ENCODE measurements around the gene SLCO2A1.

SLCO2A1 gene

DNA sequence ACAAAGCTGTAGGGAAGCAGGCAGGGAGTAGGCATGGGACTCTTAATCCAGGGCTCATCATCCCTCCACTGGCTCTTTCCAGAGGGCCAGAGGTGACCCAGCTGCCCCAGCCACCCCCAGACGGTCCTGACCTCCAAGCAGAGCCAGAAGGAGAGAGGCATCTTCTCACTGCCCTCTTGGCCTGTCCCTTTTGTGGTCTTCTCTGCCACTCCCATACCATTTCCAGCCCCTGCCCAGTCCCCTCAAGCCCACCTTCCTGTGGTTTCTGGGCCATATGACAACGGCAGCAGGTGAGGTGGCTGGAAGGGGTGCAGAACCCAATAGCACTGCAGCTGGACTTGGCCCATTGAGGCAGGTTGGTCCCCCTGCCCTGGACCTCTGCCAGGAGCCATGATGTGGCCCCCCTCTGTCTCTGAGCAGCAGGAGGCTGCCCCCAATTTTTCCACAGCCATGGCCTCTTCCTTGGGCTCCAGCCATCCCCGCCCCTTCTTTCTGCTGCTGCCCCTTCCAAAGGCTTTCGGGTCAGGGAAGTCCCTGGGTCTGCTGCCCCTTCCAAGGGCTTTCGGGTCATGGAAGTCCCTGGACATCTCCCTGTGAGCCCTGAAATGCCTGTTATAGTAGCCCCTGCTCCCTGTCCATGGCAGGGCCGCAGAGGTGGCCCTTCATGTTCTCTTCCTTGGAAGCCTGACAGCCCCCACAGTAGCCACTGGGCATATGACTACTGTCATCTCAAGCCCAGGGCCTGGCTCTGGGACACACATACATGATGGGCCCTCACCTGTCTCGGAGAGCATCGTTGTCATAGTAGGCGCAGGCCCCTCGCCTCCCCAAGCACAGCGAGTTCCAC is 94.5 kb downstream of the SLCO2A1 start:
- DNase-seq = no peak

DNA sequence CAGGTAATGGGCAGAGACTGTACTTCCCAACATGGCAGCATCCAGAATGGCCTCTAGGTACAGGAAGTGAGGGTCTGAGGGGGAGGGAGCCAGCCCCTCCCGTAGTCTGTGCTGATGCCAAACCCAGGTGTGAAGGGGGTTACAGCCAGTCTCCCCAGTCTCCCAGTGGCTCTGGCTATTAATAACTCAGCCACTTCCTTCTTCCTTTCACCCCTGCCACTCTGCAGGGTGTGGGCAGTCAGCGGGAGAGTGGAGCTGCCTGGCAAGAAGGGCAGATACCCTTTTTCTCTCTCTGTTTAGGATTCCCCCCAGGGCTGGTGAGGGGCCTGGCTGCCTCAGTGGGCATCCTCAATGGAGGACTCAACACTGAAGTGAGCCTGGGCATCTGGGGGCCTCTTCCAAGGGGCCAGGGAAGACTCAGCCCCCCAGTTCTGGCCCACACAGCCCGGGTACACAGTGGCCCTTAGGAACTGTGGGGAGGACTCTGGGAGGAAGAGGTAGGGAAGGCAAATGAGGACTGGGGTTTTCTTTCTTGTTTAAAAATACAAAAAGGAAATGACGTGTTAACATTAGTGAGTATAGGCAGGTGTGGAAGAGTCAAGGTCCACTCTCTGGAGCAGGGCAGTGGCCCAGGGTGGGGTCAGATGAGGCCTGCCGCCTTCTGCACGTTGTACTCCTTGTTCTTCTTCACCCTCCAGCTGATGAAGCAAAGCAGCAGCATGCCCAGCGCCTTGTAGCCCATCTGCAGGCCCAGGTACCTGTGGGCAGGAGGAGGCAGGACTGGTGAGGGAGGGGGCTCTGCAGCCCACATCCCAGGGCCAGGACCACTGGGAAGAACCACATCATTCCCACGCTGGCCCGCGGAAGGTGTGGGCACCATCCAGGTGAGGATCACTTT is 95.4 kb downstream of the SLCO2A1 start:
- no peak for DNase-seq

DNA sequence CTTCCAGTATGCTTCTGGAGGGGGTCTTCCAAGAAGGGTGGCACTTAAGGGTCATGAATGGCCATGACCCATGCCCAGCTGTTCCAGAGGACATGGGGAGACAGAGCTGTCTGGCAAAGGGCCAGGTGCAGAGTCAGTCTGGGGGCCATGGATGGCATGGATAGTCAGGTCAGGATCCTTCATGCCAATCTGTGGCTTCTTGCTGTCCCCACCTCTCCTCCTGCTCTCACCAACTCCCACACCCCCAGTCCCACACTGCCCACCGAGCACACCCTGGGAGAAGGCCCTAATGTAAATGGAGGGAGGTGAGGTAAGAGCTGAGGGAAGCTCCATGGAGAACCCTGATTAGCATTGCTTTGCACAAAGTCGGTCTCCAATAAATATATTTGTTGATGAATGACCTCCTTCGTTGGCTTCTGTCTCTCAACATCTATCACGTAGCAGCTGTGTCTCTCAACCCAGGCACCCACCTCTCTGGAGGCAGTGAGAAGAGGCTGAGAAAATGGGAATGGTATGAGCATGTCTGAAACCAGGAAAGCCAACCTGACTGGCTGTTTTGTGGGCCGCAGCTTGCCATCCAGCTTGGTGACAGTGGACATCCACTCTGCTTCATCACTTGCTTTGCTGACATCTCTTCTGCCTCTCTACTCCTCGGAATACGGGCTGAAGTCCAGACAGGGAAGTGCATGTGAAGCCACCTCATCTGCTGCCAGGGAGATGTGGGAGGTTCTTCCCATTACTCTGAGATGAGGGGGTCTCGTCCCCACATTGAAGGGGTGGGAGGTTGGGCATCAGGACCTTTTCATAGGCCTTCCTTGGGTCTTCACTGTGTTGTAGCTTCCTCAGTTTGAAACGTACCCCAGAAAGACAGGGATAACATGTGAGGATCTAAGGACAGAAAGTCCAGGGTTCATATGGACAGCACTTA is 96.4 kb downstream of the SLCO2A1 start:
- no peak for DNase-seq

DNA sequence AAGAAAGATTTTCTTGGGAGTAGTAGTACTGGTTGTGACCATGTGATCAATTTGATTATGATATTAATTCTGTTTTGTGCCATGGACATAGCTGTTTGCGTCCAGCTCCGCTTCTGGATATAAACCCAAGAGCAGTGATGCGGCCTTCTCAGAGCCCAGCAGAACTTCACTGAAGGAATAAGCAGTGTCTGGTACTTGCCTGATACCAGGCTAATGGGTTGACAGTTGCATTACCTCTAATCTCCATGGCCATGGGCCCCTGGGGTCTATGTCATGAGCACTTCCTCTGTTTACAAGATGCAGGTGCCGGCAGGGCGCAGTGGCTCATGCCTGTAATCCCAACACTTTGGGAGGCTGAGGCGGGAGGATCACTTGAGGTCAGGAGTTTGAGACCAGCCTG is 97.7 kb downstream of the SLCO2A1 start:
- no peak for DNase-seq

DNA sequence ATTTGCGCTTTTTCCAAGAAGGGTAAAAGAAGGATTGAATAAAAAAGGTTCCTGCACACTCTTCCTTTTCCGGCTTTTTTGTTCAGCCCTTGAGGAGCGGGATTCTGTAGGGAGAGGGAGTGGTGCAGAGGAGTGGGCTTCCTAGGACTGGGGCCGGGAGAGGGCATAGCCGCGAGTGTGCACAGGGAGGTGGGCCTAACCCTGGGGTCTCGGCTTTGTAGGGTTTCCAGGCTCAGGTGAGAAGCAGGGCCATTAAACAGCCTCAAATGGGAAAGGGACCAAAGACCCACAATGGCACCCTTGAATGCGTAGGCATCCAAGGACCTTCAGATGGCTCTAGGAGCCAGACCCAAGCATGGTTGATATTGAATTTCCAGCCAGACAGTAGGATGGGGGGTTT is 98.6 kb downstream of the SLCO2A1 start:
- DNase-seq = no peak

DNA sequence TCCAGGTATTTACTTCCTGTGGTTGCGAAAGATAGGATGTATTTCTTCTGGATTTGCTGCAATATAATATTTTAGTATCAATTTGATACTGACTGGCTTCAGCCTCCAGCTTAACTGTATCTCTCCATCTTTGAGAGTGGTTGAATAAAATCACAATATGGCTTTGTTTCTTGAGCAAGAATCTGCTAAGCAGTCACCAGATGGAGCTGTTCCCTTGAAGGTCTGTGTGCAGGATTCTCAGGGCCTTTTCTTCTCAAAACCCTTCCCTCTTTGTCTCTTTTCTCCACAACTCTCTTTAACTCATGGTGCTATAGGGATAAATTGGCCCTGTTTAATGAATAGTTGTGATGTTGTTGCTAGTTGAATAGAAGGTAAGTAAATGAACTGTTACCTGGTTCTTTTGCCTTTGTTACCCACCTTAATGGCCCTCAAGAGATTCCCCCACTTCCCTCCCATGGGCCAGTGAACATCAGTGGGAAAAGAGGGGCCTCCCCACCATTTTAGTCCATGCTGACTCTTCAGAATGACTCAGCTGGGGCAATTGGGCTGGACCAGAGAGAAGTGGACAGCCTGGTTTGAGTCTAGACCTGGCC is 99.3 kb downstream of the SLCO2A1 start:
- DNase-seq = peak in 5 of 56 donors; percentile 13 to 30 (median 17)

DNA sequence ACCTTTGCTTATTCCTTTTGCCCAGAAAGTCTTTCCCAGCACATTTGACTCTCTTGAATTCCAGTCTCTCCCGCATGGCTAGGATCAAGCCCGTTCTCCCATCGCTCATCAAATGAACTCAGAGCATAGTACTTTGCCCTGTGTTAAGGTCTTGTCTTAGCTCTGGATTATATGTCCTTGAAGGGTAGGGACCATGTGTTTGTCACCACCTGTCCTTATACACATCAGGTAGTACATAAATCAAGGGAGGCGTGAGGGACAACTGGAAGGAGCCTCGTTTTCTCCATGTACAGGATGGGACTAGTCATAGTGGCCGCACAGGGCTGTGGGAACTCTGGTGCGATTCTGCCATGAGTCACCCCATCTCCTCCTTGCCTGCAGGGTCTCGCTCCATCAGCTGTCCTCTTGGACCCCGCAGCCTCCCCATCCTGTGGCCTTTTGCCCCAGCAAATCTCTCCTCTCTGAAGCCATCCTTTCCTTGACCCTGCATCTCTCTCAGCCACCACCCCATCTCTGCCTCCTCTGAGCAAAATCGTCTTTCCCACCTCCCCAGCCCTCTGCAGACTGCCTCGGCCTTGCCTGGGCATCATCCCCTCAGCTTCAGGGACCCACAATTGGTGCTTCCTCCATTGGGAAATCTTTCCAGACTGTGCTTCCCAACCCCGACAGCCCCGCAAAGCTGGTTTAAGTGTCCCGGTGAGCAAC is 100.7 kb downstream of the SLCO2A1 start:
- no peak for DNase-seq

DNA sequence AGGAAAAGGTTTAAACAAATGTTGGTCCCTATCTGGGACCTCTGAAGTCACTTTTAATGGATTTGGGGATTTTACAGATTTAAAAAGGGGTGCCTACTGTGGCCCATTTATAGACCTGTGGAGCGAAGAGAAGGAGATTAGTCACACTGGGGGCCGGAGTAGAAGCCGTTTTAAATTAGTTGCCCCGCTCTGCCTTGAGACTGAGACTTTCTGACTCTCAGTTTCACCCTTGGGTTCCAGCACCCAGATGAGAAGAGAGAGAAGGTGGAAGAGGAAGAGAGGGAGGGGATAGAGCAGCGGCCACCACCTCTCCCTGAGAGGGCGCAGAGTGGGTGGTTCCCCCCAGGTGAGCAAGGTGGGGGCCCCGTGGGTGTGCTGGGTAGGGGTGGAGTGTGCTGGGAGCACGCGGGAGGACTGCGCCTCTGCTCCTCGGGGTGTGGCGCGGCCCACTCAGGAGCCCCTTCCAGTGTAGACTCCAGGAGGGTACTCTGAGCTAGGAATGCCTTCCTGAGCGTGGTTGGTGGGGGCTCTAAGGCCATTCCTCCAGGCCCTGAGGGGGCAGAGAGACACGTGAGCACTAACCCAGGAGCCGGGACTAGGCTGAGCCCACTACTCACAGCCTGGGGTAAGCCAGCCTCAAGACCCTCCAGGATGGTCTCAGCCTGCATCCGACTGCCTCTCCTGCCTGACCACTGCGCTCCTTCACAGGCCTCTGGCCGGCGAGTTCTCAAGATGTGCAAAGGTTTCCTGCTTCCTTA is 101.4 kb downstream of the SLCO2A1 start:
- DNase-seq = no peak

DNA sequence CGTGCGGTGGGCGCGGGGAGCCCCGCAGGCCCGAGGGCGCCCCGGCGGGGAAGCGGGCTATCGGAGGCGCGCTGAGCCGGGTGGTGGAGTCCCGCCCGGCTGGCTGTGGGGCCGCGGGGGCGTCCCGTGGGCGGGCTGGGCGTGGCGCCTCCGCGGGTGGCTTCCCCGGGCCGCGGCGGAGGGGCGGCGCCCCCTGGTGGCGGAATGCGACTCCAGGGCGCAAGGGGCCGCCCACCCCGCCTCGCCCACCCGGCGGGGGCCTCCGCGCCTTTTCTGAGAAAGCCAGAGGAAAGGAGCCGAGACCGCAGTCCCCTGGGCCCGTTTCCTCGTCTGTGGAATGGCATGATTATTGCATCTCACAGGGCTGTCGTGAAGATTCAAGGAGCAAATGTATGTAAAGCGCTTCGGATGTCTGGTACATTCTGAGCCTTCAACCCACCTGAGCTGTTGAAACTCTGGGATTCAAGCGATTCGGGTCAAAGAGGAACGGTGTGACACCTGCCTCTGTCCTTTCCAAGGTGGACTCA is 102.1 kb downstream of the SLCO2A1 start:
- DNase-seq = peak in 27 of 56 donors; percentile 10 to 73 (median 31)

DNA sequence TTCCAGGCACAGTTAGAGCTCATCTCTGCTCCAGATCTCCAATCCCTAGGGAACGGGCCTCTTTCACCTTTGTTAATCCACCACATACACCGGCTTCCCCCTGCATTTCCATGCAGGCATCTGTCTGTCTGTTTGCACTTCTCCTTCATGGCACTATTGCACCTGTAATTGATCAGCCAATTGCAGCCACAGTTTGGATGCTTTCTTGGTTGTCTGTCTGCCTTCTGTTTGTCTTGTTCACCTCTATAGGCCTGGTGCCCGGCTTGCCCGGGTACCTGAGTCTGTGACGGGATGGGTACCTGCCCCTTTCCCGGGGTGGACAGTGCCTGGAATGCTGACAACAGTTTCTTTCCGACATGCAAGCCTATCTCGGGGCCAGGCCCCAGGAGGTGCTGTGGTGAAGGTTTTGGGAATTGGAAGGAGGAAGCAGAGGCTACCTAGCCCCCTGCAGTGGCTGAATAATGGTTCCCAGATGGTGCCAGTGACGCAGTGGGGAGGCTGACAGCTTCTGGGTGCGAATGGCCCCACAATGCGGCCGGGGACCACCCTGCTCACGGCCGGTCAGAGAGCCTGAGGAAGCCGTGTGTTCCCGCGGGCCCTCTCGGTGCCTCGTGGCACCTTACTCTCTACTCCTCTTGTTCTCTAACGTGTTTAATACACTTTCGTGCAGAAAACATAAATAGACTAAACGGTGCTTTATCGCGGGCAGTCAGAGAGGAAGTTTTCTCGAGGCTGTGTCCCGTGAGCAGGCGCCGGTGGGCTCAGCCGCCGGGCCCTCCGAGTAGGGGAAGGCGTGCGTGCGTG is 102.8 kb downstream of the SLCO2A1 start:
- DNase-seq = no peak

DNA sequence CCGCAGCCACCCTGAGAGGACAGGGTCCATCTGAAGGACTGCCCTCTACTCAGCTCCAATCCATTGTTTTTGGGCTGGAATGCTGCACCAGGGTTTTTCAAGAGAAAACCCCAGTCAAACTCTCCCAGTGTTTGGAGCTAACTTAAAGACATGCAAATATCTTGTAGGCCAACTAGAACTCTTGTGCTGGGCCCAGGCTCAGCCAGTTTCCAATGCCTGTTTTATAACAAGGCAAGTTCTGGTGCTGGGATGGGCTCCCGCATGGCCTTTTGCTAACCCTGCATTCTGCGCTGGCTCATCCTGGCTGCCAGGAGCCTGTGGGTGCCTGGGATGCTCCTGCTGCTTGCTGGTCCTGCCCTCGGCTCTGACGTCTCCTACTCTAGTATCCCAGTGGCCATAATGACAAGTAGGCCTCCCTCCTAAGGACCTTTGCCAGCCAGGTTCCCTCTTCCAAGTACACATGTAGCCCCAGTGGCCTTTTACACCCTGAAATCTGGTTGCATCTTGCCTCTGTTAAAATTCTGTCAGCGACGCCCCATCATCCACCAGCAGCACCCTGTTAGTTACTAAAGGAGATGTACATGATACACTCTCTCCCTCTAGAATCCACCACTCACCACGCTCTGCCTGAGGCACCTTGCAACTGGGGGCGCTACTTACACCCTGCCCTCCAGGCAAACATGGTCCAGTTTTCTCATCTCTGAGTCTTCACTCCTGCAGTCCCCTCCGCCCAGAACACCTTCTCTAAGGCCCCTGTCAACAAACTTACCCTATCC is 103.6 kb downstream of the SLCO2A1 start:
- no peak for DNase-seq

DNA sequence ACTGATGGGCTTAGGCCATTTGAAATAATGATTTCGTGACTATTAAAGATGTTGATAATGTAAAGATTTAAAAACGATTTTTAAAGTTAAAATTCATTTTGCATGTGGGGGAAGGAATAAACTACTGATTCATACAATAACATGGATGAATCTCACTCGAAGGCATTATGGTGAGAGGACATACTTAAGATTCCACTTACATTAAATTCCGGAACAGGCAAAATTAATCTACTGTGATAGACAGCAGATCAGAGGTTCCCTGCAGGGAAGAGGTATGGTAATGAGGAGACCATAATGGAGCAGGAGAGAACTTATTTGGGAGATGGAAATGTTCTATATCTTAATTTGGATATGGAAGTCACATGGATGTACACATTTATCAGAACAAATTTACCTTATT is 105.7 kb downstream of the SLCO2A1 start:
- no peak for DNase-seq

DNA sequence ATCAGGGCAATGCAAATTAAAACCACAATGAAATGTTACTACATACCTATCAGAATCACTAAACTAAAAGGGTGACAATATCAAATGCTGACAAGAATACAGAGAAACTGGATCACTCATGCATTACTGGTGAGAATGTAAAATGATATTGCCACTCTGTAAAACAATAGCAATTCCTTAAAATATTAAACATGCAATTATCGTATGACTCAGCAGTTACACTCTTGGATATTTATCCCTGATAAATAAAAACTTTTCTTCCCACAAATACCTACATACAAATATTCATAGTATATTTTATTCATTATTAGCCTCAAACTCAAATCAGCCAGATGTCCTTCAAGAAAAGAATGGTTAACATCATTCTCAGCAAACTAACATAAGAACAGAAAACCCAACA is 108.1 kb downstream of the SLCO2A1 start:
- no peak for DNase-seq

DNA sequence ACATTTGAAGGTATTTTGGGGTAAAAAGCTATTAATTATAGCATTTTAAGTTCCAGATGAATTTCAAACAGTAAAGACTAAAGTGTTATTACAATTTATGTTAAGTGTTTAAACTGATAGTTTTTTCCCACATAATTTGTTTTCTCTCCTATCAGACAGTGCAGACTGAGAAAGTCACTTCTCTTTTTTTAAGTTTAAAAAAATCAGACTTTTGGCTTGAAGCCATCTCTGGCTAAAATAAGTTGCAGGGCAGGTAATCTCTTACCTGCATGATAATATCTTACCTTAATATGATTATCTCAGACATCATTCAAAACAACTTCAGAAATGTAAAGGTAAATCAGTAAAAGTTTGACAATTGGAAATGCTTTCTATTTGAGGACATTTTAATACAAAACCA is 112.6 kb downstream of the SLCO2A1 start:
- DNase-seq = no peak

DNA sequence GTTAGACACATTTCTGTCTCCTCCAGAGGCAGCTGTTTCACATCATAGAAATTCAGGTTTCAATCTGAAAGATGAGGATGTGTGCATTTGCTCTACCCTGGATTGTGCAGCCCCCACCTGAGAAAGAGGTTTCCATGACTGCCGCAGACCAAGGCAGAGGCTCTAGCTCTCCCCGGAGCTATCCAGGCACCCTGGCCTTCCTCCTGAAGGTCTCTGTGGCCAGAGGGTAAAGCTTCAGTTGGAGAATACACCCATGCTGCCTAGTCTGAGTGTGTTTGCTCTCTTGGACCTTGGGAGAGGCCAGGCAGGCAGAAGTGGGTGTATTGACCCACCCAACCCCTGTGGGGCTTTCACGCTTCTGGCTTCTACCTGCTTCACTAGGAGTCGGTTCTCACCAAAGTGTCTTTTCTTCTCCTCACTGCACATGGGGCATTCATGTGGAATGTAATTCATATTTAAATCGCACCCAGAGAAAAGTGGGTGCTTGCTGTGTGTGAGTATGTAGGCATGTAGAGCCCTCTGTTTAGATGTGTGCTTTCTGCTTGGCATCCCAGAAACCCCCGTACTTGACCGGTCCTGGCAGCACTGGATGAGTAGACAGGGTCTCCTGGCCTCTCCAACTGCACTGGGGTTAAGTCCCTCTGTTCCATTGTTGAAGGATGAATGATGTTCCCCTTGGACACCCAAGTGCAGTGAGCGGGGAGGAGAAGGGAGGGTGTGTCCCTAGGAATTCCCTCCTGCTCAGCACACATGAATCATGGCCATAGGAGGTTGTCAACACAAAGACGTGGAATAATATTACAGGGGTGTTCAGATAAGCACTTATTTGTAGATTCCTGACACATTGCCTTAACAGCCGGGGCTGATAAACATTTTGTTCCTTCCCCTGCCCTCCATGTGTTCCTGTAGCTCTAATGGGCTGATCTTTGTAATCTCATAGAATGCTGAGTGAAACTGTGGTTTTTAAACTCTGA is 113.8 kb downstream of the SLCO2A1 start:
- no peak for DNase-seq
